DMS53 treated with DMSO at 0.1 percent for 48 hours (cell line): Measurements from ENCODE around the gene PRKCB.

Experiments used
- DNase-seq: peaks from one replicate; lab custom pipeline; 2025; ENCODE audit not compliant: unreplicated experiment; lab: John Stamatoyannopoulos, UW

Gene PRKCB

GRCh38 chr16:24036038-24036543 is 200.3 kb downstream of the PRKCB start:
- no peak for DNase-seq

DNA sequence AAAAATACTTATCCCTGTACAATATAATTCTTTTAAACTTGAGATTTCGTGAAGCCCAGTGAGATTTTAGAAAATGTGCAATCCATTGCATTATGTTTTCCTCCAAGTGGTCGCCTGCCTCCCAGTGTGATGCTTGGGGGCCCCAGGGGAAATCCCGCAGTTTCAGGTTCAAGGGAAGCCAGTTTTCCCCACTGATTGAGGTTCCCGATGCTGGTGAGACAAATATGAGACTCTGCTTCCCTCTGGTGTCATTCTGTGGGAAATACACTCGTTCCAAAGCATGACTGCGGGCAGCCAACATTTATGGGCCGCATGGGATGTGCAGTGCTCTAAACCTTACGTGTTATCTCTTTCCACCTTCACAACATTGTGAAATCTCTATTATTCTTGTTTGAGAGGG is 200.8 kb downstream of the PRKCB start:
- DNase-seq, result no peak

- no peak for DNase-seq
Observed at GRCh38 chr16:24037335-24037734, 201.6 kb downstream of the PRKCB start.

- peak; percentile 7 for DNase-seq
Observed at GRCh38 chr16:24041834-24042631, 206.2 kb downstream of the PRKCB start.

DNA sequence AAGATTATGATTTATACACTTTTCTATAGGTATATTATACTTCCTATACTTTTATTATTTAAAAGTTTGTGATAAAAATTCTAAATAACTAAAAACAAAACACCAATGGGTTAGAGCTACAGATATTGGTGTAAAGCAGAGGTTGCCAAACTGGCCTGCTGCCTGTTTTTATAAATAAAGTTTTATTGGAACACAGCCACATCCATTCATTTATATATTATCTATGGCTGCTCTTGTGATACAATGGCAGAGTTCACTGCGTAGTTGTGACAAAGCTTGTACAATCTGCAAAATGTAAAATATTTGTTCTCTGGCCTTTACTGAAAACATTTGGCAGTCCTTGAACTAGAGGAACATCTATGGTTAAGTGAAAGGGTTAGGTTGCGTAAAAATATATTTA is 208.7 kb downstream of the PRKCB start:
- DNase-seq, result no peak

DNA sequence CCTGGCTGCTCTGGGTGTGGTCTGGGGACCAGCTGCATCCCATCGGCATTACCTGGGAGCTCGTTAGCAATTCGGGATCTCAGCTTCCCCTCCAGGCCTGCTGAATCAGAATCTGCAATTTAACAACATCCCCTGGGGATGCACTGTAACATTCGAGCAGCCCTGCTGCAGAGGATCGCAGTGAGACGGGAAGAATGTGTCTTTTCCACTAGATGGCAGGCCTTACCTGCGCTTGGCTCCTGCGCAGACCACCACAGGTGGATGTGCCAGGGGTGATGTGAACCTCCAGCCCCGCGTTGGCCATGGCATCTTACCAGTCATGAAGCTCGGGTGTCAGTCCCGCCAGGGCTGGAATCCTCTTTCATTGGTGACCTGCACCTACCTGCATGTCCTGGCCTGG is 209.9 kb downstream of the PRKCB start:
- DNase-seq, result no peak

DNA sequence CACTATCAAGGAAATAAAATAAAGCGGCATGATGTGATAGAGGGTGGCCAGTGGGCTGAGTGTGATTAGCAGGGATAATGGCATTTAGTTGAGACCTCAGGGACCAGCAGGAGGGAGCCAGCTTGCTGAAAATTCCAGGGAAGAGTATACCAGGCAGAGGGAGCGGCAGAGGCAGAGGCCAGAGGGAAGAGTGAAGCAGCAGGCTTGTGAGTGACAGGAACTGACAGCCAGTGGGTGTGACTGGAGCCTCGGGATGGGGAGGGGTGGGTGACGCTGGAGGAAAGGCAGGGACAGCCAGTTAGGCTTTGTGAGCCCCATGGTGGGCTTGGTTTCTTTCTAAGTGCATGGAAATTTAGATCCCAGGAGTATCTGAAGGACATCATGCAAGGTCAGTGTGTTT is 210.7 kb downstream of the PRKCB start:
- DNase-seq, result no peak

DNA sequence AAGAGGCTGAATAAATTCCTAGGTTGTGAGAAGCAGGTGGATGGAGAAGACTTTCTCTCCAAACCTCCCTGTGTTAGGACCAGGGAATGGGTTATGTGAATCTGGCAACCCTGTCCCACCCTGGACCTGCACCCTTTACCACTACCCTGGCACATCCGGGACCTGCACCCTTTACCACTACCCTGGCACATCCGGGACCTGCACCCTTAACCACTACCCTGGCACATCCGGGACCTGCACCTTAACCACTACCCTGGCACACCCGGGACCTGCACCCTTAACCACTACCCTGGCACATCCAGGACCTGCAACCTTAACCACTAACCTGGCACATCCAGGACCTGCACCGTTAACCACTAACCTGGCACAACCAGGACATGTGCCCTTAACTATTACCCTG is 213.3 kb downstream of the PRKCB start:
- DNase-seq, result no peak

GRCh38 chr16:24051125-24051524 is 215.3 kb downstream of the PRKCB start:
- no peak for DNase-seq

- no peak for DNase-seq
Observed at GRCh38 chr16:24052329-24053098, 216.7 kb downstream of the PRKCB start.

GRCh38 chr16:24053099-24053946 is 217.5 kb downstream of the PRKCB start:
- DNase-seq, result no peak

DNA sequence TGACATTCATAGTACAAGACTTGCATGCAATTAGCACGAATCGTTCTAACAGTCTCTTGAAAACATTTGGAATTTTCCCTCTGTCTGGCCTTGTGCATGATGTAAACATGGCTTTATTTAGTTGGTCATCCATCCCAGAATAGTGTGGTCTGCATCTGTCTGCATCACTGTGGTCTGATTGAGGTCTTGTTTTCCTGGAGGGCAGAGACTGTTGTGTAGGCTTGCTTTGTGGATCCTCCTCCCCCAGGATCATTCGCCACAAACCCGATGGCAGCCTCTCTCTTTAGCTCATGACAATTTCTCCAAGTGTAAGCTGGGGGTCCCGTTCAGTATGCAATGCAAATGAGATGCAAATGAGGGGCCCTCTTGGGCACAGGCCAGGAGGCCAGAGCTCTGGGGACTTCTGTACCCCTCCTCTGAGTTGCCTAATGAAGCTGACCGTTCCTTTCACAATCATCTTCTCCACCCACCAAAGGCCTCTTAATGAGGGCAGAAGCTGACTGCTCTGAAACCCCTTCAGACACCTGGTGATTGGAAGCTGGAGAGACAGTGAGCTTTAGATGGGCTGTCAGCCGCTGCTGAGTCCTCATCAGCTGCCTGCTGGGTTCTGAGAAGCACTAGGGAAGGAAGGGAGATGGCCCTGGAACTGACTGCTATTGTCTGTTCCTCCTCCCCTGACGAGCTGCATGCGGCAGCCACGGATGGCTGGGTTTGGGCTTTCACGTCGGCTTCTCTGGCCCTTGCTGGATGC is 219.1 kb downstream of the PRKCB start:
- DNase-seq, result no peak

DNA sequence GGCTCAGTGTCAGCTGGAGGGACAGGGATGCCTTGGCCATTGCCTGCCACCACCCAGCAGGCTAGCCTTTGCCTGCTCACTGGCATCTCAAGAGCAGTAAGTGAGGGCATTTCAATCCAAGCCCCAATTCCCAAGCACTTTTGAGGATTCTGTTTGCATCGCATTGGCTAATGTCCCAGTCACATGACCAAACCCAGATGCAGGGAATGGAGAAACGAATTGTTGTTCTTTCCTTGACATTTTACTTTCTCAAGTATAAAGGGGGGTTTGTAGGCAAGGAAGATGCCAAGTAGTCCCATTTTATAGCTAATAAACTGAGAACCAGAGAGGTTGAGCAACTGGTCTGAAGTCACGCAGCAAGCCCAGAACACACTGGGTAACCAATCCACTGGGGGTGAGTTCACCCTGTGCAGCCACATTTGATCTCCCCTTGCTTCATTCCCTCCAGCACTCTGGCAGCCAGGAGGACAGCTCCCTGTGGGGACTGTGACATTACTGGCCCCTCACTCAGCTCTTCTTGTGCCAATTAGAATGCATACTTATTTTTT is 226.6 kb downstream of the PRKCB start:
- no peak for DNase-seq

GRCh38 chr16:24069036-24069590 is 233.3 kb downstream of the PRKCB start:
- DNase-seq, result no peak

DNA sequence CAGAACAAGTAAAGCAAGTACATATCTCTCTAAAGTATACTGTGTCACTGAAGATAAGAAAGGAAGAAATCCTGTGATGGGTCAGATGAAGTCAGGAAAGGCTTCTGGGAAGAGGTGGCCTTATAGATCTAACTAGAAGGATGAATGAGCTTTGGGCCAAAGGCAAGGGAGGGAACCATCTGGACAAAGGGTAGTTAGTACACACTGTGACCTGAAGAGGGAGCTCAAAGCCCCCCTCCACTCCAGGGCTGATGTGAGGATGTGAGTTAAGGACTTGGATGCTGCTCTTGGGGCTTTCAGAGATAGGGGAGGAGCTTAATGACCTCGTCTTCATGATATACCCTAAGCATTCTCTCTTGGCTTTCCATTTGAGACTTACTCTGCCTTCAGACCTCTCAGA is 235.1 kb downstream of the PRKCB start:
- no peak for DNase-seq

DNA sequence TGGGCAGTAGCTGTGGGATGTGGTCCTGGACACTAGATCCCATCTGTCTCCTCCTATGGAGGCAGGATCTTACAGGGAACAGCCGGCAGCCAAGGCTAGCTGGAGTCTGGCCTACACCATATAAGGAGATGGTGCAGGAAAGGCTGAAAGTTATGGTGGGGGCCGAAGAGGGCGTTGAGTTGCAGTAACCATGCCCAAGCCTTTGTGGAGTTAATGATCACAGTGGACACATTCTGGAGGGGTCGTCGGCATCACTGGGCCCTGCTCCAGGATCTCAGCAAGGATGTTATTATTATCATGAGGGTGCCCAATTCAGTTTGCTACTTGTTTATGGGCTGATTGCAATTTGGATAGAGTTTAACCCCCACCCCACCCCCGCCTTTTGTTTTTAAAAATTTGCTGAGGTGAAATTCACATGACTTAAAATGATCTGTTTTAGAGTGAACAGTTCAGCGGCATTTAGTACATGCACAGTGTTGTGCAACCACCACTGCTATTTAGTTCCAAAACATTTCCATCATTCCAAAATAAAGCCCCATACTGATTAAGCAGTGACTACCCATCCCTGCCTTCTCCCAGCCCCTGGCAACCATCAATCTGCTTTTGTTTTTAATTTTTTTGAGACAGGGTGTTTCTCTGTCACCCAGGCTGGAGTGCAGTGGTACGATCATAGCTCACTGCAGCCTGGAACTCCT is 236.0 kb downstream of the PRKCB start:
- no peak for DNase-seq

DNA sequence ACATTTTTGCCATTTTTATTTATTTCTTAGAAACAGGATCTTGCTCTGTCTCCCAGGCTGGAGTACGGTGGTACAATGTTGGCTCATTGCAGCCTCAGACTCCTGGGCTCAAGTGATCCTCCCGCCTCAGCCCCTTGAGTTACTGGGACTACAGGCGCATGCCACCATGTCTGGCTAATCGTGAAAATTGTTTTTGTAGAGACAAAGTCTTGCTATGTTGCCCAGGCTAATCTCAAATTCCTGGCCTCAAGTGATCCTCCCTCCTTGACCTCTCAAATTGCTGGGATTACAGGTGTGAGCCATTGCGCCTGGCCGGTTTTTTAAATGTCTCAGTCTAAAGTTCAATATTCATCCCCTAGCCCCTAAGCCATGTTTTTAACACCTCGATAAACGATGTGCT is 237.5 kb downstream of the PRKCB start:
- no peak for DNase-seq

DNA sequence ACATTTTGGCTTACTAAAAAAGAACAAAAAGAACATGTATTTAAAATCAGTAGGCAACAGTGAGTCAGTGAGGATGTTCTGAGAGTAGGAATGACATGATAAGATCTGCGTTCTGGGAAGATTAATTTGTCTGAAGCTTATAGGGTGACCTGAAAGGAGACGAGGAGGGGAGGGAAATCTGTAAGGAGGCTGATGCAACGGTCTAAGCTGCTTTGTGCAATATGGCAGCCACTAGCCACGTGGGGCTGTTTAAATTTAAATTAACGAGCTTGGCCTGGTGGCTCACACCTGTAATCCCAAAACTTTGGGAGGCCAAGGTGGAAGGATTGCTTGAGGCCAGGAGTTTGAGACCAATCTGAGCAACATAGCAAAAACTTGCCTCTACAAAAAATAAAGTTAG is 238.8 kb downstream of the PRKCB start:
- no peak for DNase-seq

DNA sequence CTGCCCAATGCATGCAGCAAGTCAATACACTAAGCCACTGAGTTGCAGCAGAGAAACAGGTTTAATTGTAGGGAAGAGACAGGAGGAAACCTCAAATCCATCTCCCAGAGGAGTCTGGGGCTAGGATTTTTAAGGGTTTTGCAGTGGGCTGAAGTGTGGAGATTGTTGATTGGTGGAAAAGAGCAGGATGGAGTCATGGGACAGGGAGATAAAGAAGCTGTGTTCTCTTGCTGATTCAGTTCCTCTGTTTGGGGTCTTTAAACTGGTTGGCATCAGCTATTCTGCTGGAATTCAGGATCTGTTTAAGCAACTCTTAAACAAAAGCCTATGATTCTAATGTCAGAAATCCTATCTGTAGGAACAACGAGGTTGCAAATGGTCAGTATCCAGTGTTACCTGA is 239.5 kb downstream of the PRKCB start:
- no peak for DNase-seq
